OCI-LY7 (cell line): ENCODE measurements around the gene OTOG. TPM values are rescaled to one million over a fixed set of nuclear protein-coding genes. Genes with fewer than 3 reads are reported as not detected.

ENCODE experiments used
- BruUV-seq: library from RNA; stranded (reverse); fragments of 400-500 nt; replicated peaks from 2 replicates; lab custom pipeline; 2021; lab: Mats Ljungman, UMichigan
- CTCF ChIA-PET: fragments of 300-600 bp; sonication (Branson Sonifier 250); formaldehyde crosslinking; loops from one replicate; lab custom pipeline; 2022; ENCODE audit warnings: antibody characterized with exemption; ENCODE audit not compliant: unreplicated experiment; lab: Charles Lee
- POLR2A ChIA-PET: fragments of 300-600 bp; sonication (Branson Sonifier 250); formaldehyde crosslinking; loops from one replicate; lab custom pipeline; 2022; ENCODE audit warnings: antibody characterized with exemption; lab: Charles Lee
- DNase-seq: peaks from one replicate; pipeline ENCODE4 v3.0.0-alpha.2; 2015; ENCODE audit warnings: low spot score
- H2AFZ ChIP-seq: fragments of 200-600 bp; sonication (generic), shearing (Covaris generic); 2 replicates; pipeline ENCODE4 v1.6.1; 2014; ENCODE audit warnings: mild to moderate bottlenecking, antibody characterized with exemption, low read length, moderate library complexity
- H3K27ac ChIP-seq: fragments of 200-600 bp; sonication (generic); 2 replicates; pipeline ENCODE4 v1.5.1; 2014; ENCODE audit warnings: mixed run types, low read depth, mild to moderate bottlenecking, moderate library complexity, low read length, inconsistent platforms; ENCODE audit not compliant: poor library complexity, severe bottlenecking
- H3K36me3 ChIP-seq: fragments of 200-600 bp; sonication (generic); 2 replicates; pipeline ENCODE4 v1.6.1; 2014; ENCODE audit warnings: mild to moderate bottlenecking, antibody characterized with exemption, low read length, moderate library complexity, mixed read lengths; ENCODE audit not compliant: insufficient read depth
- H3K4me1 ChIP-seq: fragments of 200-600 bp; sonication (generic); 2 replicates; pipeline ENCODE4 v1.5.1; 2014; ENCODE audit warnings: mild to moderate bottlenecking, low read length; ENCODE audit not compliant: insufficient read depth, poor library complexity, severe bottlenecking
- H3K4me2 ChIP-seq: fragments of 200-600 bp; sonication (generic); 2 replicates; pipeline ENCODE4 v1.6.1; 2014; ENCODE audit warnings: mild to moderate bottlenecking, low read length
- H3K4me3 ChIP-seq: fragments of 200-600 bp; sonication (generic); 2 replicates; pipeline ENCODE4 v1.5.1; 2014; ENCODE audit warnings: mild to moderate bottlenecking, low read depth, low read length; ENCODE audit not compliant: poor library complexity, severe bottlenecking
- H3K79me2 ChIP-seq: fragments of 200-600 bp; sonication (generic); 2 replicates; pipeline ENCODE4 v1.6.1; 2016; ENCODE audit warnings: low read depth, mild to moderate bottlenecking, low read length, moderate library complexity, mixed read lengths; ENCODE audit not compliant: insufficient read depth
- H3K9me2 ChIP-seq: fragments of 200-600 bp; sonication (generic); 2 replicates; pipeline ENCODE4 v1.6.1; 2016; ENCODE audit warnings: mild to moderate bottlenecking, low read length, mixed read lengths; ENCODE audit not compliant: insufficient read depth
- H3K9me3 ChIP-seq: fragments of 200-600 bp; sonication (generic); 2 replicates; pipeline ENCODE4 v1.6.1; 2014; ENCODE audit warnings: mild to moderate bottlenecking, mixed run types, low read length, mixed read lengths
- H4K20me1 ChIP-seq: fragments of 200-600 bp; sonication (generic); 2 replicates; pipeline ENCODE4 v1.6.1; 2014; ENCODE audit warnings: mild to moderate bottlenecking, antibody characterized with exemption, low read length, moderate library complexity, mixed read lengths; ENCODE audit not compliant: insufficient read depth
- EZH2phosphoT487 ChIP-seq: fragments of 200-600 bp; sonication (generic); IDR thresholded peaks from 2 replicates; pipeline ENCODE4 v1.6.1; 2018; ENCODE audit warnings: low read depth, borderline replicate concordance, mild to moderate bottlenecking, mixed run types, antibody characterized with exemption, low read length, moderate library complexity, mixed read lengths
- intact Hi-C: fragments of 100-400 bp; cut with micrococcal nuclease; formaldehyde crosslinking; loops from one replicate; pipeline ENCODE4 v1.10.0; 2022; ENCODE audit not compliant: unreplicated experiment
- total RNA-seq, 2 experiments: library from RNA; depleted of rRNA in 1 of 2; stranded (reverse); fragments of >200 nt in 1 of 2; shearing (Covaris generic) in 1 of 2; gene quantifications; 2 replicates each; pipeline ENCODE4 v1.2.3, GENCODE V29; 2014 to 2022
- TF ChIP-seq, protein P1 (sequence below): fragments of 200-600 bp; sonication (generic); conservative IDR thresholded peaks from 2 replicates; pipeline ENCODE4 v1.5.1; 2014; ENCODE audit warnings: mild to moderate bottlenecking, antibody characterized with exemption, low read length, moderate library complexity, mixed read lengths

Gene OTOG
- total RNA-seq, 2 experiments from 2014 or later, result not detected

DNA sequence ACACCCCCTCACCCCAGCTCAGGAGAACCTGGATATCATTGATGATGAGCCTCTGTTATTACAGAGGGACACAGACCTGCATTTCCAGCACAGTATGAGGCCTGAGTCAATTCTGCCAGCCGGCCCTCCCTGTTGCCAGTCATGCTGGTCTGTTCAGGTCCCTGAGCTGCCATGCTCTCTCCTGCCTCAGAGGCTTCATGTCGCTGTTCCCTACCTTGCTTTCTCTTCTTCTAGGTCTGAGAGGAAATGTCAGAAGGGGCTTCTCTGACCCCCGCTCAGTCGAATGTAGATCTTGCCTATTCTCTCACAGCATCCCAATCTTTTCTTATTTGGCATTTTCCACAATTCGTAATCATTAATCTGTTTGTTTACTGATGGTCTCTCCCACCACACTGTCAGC lies 48.6 kb upstream of the OTOG start:
- no peaks in the 10 kb centered on the region for H3K36me3 ChIP-seq
- H3K4me3 ChIP-seq, result no peak overlapping the region
- H3K9me3 ChIP-seq, result no peaks in the 10 kb centered on the region
- H4K20me1 ChIP-seq, result no peaks in the 10 kb centered on the region
- no peak for DNase-seq
- H3K4me2 ChIP-seq, result no peak overlapping the region
- no peaks in the 10 kb centered on the region for H3K79me2 ChIP-seq
- H3K27ac ChIP-seq, result no peak overlapping the region
- ChIA-PET POLR2A (interaction anchor here (0.8 kb wide), 1 partner anchor 223 kb away, joined by 3 read pairs; no protein-coding TSS in a partner anchor), CTCF (interaction anchor here (1.0 kb wide), 1 partner anchor 32 kb away, joined by 3 read pairs; no protein-coding TSS in a partner anchor)
- no peaks in the 10 kb centered on the region for H3K9me2 ChIP-seq
- no peak overlapping the region for H2AFZ ChIP-seq
- no peaks in the 10 kb centered on the region for H3K4me1 ChIP-seq
- intact Hi-C loops, result no loop called here
- TF ChIP-seq, protein P1, sequence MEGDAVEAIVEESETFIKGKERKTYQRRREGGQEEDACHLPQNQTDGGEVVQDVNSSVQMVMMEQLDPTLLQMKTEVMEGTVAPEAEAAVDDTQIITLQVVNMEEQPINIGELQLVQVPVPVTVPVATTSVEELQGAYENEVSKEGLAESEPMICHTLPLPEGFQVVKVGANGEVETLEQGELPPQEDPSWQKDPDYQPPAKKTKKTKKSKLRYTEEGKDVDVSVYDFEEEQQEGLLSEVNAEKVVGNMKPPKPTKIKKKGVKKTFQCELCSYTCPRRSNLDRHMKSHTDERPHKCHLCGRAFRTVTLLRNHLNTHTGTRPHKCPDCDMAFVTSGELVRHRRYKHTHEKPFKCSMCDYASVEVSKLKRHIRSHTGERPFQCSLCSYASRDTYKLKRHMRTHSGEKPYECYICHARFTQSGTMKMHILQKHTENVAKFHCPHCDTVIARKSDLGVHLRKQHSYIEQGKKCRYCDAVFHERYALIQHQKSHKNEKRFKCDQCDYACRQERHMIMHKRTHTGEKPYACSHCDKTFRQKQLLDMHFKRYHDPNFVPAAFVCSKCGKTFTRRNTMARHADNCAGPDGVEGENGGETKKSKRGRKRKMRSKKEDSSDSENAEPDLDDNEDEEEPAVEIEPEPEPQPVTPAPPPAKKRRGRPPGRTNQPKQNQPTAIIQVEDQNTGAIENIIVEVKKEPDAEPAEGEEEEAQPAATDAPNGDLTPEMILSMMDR, result no peak
- TF ChIP-seq EZH2phosphoT487, result no peak
- no TSS peak for BruUV-seq

DNA sequence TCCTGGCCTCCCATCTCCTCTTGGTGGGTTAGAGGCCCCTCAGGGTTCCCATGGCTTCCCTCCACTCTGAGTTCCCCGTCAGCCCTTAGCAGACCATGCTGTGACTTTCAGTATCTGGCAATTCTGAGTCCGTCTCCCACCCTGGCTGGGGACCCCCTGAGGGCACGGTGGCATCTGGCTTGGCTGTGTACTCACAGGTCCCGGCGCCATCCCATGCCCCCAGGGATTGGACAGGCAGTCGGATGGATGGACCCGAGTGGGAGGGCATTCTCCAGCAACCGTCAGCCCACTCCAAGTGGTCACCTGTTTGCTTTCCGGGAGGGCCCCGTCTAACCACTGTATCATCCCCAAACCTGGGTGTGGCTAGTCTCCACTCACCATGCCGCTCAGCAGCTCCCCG lies 46.4 kb upstream of the OTOG start:
- ChIA-PET CTCF (no interaction called here), POLR2A (no interaction called here)
- intact Hi-C loops, result no loop called here
- no peak for TF ChIP-seq EZH2phosphoT487
- TF ChIP-seq, protein P1, result no peak
- no TSS peak for BruUV-seq
- Histone ChIP-seq H3K36me3 (no peaks in the 10 kb centered on the region), H4K20me1 (no peaks in the 10 kb centered on the region), H2AFZ (no peak overlapping the region), H3K4me2 (no peak overlapping the region), H3K4me3 (no peak overlapping the region), H3K4me1 (no peaks in the 10 kb centered on the region), H3K27ac (no peak overlapping the region), H3K9me3 (no peaks in the 10 kb centered on the region), H3K9me2 (no peaks in the 10 kb centered on the region), H3K79me2 (no peaks in the 10 kb centered on the region)
- DNase-seq, result no peak

DNA sequence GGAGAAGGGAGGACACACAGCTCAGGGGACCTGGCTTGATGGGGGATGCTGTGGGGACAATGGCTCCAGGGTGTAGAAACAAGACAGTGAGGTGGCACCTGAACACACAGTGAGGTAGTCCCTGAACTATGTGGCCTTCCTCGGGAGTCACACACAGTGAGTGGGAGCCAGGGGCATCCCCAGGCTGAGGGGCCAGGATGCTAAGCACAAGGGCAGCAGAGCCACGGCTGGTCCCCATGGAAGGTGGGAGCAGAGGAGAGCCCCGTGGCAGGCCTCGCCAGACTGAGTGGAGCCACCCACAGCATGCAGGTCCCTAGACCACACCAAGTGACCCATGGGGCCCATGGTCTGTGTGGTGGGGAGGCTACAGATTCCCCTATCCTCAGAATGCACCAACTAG lies 44.4 kb upstream of the OTOG start:
- Histone ChIP-seq H3K4me2 (no peak overlapping the region), H2AFZ (no peak overlapping the region), H3K9me2 (no peaks in the 10 kb centered on the region), H4K20me1 (no peaks in the 10 kb centered on the region), H3K79me2 (no peaks in the 10 kb centered on the region), H3K4me3 (no peak overlapping the region), H3K4me1 (no peaks in the 10 kb centered on the region), H3K9me3 (no peaks in the 10 kb centered on the region), H3K27ac (no peak overlapping the region), H3K36me3 (no peaks in the 10 kb centered on the region)
- TF ChIP-seq, protein P1, result no peak
- TF ChIP-seq EZH2phosphoT487, result no peak
- POLR2A ChIA-PET, result interaction anchor here (1.5 kb wide), 1 partner anchor 280 kb away, joined by 3 read pairs; no protein-coding TSS in a partner anchor
- intact Hi-C loops, result no loop called here
- CTCF ChIA-PET, result no interaction called here
- no TSS peak for BruUV-seq
- no peak for DNase-seq
